NCI-H187 (cell line): ENCODE measurements around the gene SCD5.

Source experiments
- DNase-seq, 2 experiments: peaks; one replicate each; lab custom pipeline; 2025; lab: John Stamatoyannopoulos, UW

SCD5 gene

DNA sequence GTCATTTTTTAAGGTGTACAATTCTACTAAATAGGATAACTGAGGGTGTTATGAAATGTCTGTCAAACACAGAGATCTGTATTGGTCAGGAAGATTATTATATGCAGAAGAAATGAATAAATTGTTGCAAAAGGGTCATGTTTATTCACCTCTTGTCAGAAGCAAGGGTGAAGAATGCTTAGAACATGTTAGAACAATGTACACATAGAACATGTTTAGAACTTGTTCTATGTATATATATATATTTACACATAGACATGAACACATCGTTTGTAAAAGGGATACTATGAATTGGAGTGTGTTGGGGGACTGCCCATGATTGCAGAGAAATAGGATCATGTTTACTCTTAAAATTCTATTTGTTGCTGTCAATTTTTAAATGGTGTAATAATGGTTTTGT is 208.8 kb downstream of the SCD5 start:
- DNase-seq: no peak

DNA sequence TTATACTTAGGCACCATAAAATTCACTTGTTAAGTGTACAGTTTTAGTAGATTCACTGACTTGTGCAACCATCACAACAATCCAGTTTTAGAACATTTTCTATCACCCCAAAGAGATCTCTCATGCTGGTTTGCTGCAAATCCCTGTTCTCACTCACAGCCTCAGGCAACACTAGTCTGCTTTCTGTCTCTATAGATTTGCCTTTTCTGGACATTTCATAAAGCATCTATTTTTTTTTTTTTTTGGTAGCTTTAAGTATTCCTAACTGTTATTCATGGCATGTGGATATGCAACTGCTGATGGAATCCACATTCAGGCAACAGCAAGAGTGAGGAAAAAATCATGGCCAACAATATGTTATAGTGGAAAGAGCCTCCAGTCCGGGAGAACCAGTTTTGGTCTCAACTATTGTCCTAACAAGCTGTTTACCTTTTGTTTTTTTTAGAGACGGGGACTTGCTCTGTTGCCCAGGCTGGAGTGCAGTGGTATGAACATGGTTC is 209.8 kb downstream of the SCD5 start:
- DNase-seq: no peak

DNA sequence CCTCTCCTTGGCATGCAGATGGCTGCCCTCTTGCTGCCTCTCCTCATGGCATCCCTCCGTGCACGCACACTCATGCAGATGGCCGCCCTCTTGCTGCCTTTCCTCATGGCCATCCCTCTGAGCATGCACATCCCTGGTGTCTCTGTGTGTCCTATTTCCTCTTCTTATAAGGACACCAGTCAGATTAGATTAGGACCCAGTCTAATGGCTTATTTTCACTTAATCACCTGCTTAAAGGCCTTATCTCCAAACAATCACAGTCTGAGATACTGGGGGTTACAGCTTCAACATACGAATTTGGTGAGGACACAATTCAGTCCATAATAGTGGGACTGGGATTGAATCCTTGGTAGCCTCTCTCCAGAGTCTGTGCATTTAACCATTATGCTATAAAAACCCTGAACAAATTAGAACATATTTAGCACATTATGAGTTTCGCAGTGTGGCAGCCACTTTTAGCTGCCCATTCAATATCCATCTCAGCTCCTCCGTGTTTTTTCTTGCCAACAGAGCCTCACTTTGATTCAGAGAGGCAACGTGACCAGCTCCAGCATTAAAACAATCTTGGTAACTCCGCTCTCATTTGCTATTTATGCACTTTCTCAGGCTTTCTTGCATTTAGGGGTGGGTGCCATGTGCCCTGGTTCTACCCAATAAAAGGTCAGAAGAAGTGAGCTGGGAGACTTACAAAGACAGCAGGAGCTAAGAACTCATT is 210.6 kb downstream of the SCD5 start:
- DNase-seq: no peak

DNA sequence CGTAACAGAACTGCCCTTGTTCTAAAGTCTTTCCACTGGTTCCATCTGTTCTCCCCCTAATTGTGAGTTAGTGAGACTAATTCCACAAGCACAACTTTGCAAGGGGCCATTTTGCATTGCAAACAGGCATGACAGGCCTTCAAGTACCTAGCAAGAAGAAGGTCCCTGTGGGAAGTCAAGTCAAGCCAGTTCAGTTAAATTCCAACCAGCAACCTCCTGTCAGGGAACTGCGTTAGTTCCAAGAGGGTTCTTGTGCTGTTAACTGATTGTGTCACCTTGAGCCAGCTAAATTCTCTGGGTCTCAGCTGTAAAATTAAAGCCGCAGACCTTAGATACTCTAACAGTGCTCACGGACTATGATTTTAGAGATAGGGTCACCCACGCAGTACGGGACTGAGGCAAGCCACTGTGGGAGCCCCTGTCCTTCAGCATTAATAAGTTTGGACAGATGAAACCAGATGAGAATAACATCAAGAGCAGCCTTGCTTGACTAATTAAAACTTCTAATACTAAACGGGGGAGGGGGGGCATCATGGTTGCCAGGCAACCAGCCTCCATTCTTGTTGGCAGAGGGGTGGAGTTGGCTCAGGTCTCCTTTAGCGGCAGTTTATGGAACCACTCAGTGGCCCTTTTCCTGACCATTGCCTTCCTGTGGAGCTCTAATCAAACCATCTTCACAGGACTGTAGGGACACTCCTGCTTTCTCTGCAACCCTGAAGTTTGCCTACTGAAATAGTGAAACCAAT is 212.7 kb downstream of the SCD5 start:
- no peak for DNase-seq

GRCh38 chr4:82584931-82585330 is 213.7 kb downstream of the SCD5 start:
- DNase-seq: no peak

GRCh38 chr4:82583897-82584587 is 214.6 kb downstream of the SCD5 start:
- no peak for DNase-seq

DNA sequence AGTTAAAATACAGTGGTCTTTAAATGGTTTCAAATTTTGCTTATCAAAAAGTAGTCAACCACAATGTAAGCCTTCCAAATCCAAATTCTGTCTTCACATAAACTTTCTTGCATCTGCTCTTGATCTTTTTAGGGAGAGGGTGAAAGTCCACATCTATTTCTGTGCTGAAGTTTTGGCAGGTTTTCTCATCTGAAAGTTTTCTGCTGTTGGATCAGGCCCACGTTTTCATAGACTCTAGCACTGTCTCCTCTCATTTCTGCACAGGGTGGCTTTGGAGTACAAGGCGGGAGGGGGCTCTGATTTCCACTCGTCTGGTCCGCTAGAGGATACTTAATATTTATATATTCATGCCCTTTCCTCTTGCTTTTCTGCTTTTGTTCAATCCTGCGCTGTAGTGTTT is 218.7 kb downstream of the SCD5 start:
- DNase-seq: no peak
